HG03135 (cell line): ENCODE results near the gene IZUMO2.
"Not testable (repeated sequence)": the region's sequence is repeated elsewhere in the genome, so short reads cannot be mapped to it uniquely, and the experiment has no call there.

Source experiments
- ATAC-seq: cut with Tn5 transposase; IDR thresholded peaks from one replicate; pipeline ENCODE4 v1.9.1; 2021; ENCODE audit warnings: mild to moderate bottlenecking, moderate library complexity; ENCODE audit not compliant: unreplicated experiment

The IZUMO2 gene

GRCh38 chr19:50187937-50188336, 24.9 kb upstream of the IZUMO2 start:
- no peak for ATAC-seq

- no peak for ATAC-seq
Observed at GRCh38 chr19:50184196-50184595, 21.1 kb upstream of the IZUMO2 start.

DNA sequence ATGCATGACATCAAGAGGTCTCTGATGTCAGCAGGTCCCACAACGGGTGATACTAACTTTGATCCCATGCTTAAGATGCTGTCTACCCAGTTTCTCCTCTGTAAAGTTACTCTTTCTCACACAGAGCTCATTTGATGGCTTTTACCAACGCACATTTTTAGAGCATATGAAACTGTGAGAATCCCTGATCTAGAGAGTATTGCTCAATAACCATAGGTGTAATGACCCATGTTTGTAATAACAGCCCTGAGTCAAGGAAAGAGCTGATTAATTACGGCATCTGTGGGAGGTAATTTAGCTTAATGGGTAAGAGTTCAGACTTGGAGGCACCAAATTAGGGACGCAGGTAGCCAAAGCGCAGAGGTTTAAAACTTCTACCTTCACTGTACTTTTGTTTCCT, 18.0 kb upstream of the IZUMO2 start:
- ATAC-seq = no peak

GRCh38 chr19:50178859-50179537, 15.9 kb upstream of the IZUMO2 start:
- ATAC-seq = no peak

DNA sequence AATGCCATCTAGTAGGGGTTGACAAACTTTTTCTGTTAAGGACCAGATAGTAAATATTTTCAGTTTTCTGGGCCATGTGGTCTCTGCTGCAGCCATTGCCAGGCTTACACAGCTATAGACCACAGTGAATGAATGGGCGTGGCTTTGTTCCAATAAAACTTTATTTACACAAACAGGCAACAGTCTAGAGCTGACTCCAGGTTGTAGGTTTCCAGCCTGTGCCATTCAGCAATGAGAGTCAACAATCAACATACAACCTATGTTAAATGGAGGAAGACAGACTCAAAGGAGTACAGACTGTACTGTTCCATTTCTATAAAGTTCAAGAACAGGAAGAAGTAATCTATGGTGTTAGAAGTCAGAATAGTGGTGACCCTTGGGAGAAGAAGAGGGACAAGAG, 15.2 kb upstream of the IZUMO2 start:
- ATAC-seq = no peak

DNA sequence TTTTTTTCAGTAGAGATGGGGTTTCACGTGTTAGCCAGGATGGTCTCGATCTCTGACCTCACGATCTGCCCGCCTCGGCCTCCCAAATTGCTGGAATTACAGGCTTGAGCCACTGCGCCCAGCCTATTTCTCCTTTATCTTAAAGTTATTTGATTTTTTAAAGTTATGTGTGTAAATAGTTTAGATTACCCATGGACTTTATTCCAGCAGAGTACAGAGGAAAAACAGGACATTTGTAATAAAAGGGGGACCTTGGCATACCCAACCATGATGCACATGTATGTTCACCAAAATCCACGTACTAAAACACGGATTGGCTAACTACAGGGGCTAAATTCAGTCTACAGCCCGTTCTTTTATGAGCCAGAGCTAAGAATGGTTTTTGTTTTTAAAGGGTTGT, 13.7 kb upstream of the IZUMO2 start:
- no peak for ATAC-seq

GRCh38 chr19:50175924-50176323, 12.8 kb upstream of the IZUMO2 start:
- ATAC-seq = no peak

DNA sequence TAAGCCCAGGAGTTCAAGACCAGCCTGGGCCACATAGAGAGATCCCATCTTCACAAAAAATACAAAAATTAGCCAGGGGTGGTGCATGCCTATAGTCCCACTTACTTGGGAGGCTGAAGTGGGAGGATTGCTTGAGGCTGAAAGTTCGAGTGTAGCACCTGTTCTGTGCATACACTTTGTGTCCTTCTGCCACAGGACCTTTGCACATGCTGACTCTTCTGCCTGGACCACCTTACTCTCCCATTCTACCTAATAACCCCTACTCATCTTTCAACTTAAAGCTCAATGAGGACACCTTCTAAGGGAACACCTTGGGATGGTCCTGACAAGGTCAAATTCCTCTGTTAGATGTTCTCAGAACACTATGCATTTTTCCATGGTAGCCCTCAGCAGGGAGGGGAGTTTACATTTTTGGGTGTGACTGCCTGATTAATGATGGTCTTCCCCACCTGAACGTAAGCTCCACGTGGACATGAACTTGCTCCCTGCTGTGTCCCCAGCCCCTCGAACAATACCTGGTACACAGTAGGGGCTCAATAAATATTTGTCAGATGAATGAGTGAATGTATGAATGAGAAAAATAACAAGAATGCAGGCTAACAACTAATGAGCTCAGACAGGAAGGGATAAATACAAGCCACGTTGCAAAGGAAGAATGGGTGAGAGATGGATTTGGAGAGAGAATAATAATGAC, 11.2 kb upstream of the IZUMO2 start:
- no peak for ATAC-seq

DNA sequence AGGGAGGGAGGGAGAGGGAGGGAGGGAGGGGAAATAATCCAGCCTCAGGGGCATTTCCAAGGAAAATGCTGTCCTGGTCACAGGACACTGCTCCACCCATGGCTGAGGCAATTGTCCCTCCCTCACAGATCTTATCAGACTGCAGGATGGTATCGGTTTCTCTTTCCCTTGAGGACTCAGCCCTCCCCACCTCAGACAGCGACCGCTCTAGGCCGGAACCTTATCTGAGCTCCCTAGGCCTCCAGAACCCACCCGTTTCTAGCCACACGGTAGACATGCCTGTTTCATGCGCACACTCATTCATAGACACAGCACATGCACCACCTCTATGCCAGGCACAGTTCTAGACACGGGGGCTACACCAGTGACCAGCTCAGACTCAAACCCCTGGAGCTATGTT, 10.0 kb upstream of the IZUMO2 start:
- ATAC-seq = no peak

GRCh38 chr19:50172726-50173125, 9.6 kb upstream of the IZUMO2 start:
- no peak for ATAC-seq

- ATAC-seq = no peak
Observed at GRCh38 chr19:50171752-50172151, 8.7 kb upstream of the IZUMO2 start.

GRCh38 chr19:50167314-50167721, 4.2 kb upstream of the IZUMO2 start:
- no peak for ATAC-seq

DNA sequence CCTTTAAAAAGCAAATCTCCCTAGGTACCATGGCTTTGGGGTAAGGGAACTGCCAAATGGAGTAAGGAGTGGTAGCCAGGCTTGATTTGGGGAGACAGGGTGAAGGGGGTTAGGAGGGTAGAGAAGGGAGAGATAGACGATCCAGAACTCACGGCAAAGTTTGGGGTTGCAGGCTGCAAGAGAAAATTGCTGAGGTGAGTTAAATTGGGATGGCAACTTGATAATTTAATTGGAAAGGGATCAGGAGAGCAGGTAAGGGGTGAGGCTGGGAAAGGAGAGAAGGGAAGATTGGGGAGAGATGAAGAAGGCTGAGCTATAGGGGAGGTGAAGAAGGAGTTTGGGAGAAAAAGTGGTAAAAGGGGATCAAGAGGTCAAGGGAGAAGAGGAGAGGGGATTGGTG, 4.0 kb downstream of the IZUMO2 start:
- ATAC-seq = no peak

- ATAC-seq = no peak
Observed at GRCh38 chr19:50158577-50158976, 4.5 kb downstream of the IZUMO2 start.

DNA sequence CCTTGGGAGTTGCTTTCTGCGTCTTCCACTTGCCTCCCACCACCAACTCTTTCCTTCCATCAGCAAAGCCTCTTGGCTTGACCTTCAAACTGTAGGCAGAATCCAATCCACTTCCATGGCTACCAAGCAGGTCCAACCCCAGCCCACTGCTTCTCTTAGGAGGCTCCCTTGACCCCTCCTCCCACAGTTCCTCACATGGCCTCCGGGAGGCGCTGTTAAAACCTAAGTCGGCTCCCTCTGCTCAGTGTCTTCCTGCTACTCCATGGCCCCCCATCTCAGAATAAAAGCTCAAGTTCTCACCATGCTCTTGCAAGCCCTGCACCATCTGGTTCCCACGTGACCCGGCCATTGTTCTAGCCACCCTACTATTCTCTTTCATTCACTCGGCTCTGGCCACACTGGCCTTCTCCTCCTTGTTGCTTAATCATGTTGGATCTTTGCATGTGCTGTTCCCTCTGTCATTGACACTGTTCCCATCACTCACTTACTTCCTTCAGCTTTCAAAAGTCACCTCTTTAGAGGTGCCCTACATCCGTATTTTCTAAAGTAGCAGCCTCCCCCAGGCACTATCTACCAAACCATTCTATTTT, 7.5 kb downstream of the IZUMO2 start:
- ATAC-seq = no peak

DNA sequence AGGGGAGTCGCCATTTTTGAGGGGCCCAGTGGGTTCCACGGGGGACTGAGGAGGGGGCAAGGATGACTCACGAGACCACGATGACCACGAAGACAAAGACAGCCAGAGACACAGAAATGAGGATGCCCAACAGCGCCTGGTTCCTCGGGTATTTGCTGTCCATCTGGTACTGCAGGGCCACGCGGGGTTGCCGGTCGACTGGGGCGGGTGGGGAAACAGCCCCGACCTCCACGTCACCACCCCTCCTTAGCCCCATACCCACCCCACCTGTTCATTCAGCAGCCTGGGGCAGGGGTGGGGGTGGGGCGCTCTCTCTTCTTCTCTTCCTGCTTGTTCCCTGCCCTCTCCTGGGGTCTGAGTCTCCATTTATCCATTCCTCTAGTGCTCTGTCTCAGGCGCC, 8.6 kb downstream of the IZUMO2 start:
- no peak for ATAC-seq

DNA sequence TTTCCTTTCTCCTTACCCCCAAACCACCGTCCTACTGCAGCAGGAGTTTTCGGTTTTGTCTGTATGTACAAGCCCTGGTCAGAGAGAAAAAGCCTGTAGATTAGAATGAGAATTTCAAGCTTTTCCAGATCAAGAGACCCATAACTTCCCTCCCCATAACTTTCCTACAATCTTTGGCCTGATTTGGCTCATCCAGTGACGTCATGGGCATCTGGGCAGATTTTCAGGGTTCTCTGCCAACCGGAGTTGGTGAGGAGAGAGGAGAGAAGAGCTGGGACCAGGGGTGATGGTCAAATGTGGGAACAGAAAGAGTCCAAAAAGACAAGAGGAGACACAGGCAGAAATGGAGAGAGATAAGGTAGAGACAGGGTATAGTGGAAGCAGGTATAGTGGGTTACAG, 10.5 kb downstream of the IZUMO2 start:
- no peak for ATAC-seq

- no peak for ATAC-seq
Observed at GRCh38 chr19:50148528-50148927, 14.6 kb downstream of the IZUMO2 start.

GRCh38 chr19:50147462-50148423, 15.3 kb downstream of the IZUMO2 start:
- ATAC-seq = peak; percentile 66

DNA sequence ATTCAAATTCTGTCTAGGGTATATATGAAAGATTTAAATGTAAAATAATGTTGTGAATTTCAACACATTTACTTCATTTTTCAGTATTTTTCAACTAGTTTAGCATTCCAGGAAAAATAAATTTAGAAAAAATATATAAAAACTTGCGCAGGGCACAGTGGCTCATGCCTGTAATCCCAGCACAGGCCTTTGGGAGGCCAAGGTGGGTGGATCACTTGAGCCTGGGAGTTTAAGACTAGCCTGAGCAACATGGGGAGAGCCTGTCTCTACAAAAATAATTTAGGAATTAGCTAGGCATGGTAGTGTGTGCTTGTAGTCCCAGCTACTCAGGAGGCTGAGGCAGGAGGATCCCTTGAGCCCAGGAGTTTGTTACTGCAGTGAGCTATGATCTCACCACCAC, 21.2 kb downstream of the IZUMO2 start:
- not testable (repeated sequence) for ATAC-seq
